BLaER1 treated with 17β-estradiol and CSF1 and Interleukin-3, amounts not matched to agents 10 nM and 100 nM (cell line): Measurements from ENCODE around the gene OR6K2.

Experiments used
- H3K27ac ChIP-seq, 11 experiments: shearing (Covaris generic); formaldehyde crosslinking; 2 replicates each; pipeline ENCODE4 v1.8.1; 2022
- H3K27me3 ChIP-seq, 11 experiments: shearing (Covaris generic); formaldehyde crosslinking; 2 replicates each; pipeline ENCODE4 v1.8.1; 2022
- H3K36me3 ChIP-seq, 11 experiments: shearing (Covaris generic); formaldehyde crosslinking; 2 replicates each; pipeline ENCODE4 v1.8.1; 2022
- H3K4me1 ChIP-seq, 10 experiments: shearing (Covaris generic); formaldehyde crosslinking; 2 replicates each; pipeline ENCODE4 v1.8.1; 2022
- H3K4me2 ChIP-seq, 11 experiments: shearing (Covaris generic); formaldehyde crosslinking; 2 replicates each; pipeline ENCODE4 v1.8.1; 2022
- H3K4me3 ChIP-seq, 10 experiments: shearing (Covaris generic); formaldehyde crosslinking; 2 replicates each; pipeline ENCODE4 v1.8.1; 2022
- H3K9ac ChIP-seq, 11 experiments: shearing (Covaris generic); formaldehyde crosslinking; 2 replicates each; pipeline ENCODE4 v1.8.1; 2022
- H3K9me3 ChIP-seq, 11 experiments: shearing (Covaris generic); formaldehyde crosslinking; replicated peaks in 1 of 11; 2 replicates each; pipeline ENCODE4 v1.8.1; 2022
- H4K20me1 ChIP-seq, 11 experiments: shearing (Covaris generic); formaldehyde crosslinking; 2 replicates each; pipeline ENCODE4 v1.8.1; 2022
- Cebpa-rat ChIP-seq, 11 experiments: shearing (Covaris generic); IDR thresholded peaks; 2 replicates each; pipeline ENCODE4 v1.8.1; 2022

The OR6K2 gene

DNA sequence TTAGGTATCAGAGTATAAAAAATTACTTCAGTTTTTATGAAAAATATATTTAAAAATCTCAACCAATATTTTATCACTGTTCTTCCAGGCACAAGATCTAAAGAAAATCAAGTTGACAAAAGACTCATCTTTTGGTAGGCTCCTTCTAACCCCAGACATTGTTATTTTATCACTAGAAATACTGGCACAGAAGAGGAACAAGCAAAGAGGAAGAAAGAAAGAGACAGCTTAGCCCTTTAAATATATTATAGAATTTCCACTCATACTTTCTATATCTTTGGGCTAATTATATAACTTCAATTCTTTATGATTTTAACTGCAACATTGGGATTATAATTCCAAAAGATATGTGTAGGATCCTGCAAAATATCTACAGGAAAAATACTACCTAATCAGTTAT is 46.4 kb downstream of the OR6K2 start:
- Histone ChIP-seq H3K4me1 (peaks cover 17 to 46% (median 38%) of the 10 kb centered on the region in 10 experiments), H3K27me3 (no peaks in the 10 kb centered on the region), H3K9ac (peak overlapping the region in 6 of 11 experiments; percentile 40 to 64 (median 53); a peak in 7 of 22 replicates), H3K4me2 (peak overlapping the region in 10 of 11 experiments; percentile 51 to 83 (median 66); a peak in 18 of 22 replicates), H3K27ac (peak overlapping the region in 9 of 11 experiments; percentile 39 to 79 (median 73); a peak in 18 of 22 replicates), H3K9me3 (no peaks in the 10 kb centered on the region), H4K20me1 (no peaks in the 10 kb centered on the region), H3K4me3 (no peak overlapping the region), H3K36me3 (no peaks in the 10 kb centered on the region)
- no peak for TF ChIP-seq Cebpa-rat (IDR thresholded peaks at IDR 0.05)

DNA sequence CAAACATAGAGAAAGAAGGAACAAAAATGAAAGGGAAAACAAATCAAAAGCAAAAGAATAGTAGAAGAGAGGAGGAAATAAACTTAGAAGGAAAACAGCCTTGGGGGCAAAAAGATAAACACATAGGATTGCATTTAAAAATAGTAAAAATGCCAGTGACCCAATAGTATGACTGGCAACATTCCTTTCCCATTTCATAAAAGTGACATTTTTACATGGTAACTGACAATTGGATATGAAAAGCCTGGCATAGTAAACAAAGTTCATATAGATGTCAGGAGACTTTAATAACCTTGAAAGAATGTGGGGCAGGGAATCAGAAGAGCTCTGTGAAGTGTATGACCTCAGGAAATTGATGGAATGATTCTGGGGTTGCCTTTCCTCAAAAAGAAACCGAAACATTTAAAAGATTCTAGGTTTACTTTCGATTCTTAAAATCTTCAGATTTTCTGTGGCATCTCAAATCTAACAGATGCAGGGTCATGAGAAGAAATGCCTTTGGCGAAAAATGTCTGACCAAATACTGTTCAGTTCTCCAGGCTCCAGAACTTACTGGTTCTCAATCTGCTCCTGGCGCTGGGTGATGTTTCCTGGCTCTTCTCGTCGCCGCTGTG is 47.6 kb downstream of the OR6K2 start:
- no peak for TF ChIP-seq Cebpa-rat (IDR thresholded peaks at IDR 0.05)
- Histone ChIP-seq H3K9ac (no peak overlapping the region), H3K9me3 (no peaks in the 10 kb centered on the region), H3K4me3 (no peak overlapping the region), H3K4me1 (peaks cover 17 to 45% (median 38%) of the 10 kb centered on the region in 10 experiments), H3K36me3 (no peaks in the 10 kb centered on the region), H3K27ac (peak overlapping the region in 6 of 11 experiments; percentile 6 to 79 (median 74); a peak in 9 of 22 replicates), H4K20me1 (no peaks in the 10 kb centered on the region), H3K4me2 (peak overlapping the region; percentile 1 to 79 (median 64); a peak in 16 of 22 replicates), H3K27me3 (no peaks in the 10 kb centered on the region)
